Hematopoietic multipotent progenitor cell treated with erythropoietin and hydrocortisone succinate and interleukin-3 and kit ligand, for 4 days (in vitro differentiated cells): Measurements from ENCODE around the gene ZNF30.
"Not testable (repeated sequence)": the region's sequence is repeated elsewhere in the genome, so short reads cannot be mapped to it uniquely, and the experiment has no call there.

Source experiments
- DNase-seq: peaks from one replicate; pipeline ENCODE4 v3.0.0-alpha.2; 2015

Gene ZNF30

DNA sequence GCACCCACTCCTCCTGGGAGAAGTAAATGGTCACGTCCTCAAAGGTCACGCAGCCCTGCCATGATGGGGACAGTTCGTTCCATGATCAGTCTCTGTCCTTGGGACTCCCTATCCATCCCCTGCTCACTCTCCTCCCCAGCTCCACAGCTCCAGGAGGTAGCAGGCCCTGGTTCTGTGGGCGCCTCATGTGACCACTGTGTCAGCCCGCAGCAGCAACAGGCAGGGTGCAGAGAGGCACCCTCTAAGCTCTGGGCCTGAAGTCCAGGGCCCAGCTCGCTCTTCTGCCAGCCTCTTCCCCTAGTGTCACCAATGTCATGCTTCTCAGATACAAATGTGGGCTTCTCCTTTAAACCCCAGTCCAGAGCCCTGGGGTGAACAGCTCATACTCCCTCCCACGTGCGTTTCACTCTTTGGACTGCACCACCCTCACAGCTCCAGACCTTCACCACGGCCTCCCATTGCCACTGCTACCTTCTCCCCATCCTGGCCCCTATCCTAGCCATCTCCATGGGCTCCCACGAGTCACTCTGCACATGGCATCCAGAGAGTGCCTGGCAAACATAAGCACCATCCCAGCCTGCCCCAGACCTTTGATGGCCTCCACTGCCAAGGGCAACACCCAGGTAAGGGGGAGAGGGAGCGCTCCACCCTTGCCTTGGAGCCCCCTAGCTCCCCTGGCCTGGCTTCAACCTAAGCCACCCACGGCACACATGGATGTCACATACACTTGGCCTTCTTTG lies 34.4 kb downstream of the ZNF30 start:
- DNase-seq, result no peak

DNA sequence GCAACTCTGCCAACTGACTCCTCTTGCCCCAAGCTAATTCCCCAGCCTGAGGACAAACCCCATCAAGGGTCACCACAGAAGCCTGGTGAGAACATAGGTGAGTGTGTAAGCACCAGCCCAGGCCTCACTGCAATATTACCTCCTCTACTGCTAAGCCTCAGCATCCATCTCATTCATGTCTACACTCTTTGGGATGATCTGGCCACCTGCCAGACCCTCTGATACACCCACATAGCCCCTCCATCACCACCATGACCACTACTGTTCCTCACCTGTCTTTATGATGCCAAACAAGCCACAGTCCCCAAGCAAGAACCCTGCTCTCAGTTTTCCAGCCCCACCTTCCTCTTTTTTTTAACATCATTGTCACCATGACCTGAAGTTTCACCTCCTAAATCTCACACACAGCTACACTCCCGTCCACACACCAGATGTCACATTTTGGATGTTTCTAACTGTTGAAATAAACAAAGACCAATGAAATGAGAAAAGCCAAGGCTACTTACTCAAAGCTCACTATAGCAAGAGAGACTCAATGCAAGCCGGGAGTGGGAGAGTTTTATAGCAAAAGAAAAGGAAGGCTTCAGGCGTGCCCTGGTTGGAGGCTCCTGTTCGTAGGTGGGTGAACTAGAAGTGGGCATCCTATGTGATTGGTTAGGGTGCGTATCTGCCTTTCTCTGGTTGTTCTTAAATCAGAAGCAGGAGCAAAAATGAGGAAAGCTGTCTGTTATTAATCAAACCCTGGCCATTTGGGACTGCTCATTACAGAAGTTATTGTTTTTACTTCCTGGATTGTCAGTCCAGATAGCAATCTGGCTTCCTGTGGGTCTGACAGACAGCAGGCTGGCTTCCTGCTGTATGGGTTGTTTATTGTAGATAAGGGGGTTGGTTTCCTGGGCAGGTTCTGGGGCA lies 35.3 kb downstream of the ZNF30 start:
- DNase-seq, result peak; percentile 96

DNA sequence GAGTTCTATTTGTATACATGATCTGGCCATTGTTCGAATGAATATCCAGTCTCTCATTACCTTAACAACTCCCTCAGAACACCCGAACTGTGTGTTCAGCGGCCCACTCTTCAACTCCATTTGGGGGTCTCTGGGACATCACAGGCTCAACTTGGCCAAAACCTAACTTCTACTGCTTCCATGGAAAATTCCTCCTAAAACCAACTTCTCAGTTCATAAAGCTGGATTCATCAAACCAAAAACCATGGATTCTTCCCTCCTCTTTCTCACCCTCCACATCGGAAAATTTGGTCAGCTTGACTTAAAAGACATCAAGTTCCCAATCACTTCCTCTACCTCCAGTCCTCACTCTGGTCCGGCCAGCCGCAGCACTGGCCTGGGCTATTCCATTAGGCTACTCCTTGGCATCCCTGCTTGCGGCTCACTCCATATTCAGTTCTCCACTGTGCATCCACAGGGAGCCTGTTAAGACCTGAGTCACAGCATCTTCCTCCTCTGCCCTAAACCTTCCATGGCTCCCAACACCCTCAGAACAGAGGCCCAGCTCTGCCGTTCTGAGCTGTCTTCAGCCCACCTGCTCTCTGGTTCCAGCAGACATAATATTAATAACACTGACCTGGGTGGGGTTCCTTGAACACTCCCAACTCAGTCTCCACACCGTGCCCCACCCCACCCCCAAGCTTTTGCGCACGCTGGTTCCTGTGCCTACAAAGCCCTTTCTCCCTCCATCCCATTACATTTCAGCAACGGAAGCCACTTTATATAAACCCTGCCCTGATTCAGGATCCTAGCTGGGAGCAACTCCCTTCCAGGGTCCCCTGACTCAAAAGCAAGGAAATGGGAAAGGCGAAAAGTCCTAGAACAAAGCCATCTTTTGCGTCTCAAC lies 36.2 kb downstream of the ZNF30 start:
- DNase-seq, result peak; percentile 40

DNA sequence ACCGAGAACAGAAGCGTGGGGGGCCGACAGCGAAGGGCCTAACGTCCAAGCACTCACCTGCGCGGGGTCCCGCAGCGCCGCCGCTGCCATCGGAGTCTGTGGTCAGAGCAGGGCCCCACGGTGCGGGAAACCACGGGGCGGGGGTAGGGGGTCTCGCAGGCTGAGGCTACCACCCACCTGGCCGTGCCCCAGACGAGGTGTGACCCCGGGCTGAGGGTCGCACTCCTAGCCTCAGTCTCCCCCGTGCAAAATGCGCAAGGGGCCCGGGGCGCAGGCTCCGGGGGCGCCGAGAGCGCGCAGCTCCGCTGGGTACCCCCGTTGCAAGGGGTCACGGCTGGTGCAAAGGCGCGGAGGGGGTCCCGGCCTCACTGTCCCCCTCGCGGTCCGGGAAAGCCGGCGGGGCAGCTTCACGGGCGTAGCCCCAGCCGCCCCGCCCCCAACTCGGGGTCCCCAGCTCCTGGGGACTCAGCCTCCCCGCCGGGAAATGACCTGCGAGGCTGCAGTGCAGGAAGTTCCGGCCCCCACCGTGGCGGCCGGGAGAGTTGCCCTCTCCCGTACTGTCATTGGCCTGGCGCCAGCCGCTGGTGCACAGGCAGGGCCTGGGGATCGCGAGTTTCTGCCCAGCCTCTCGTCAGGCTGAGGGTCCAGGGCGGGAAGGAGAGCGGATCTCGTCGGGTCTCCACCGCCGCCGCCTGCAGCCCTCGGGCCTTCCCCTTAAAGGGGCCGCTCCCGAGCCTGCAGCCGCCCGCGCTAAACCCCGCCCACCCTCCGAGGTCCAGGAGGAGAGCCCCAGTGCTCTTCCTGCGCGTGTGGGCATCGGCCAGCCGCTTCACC lies 37.1 kb downstream of the ZNF30 start, which contains the start of gene ZNF792:
Gene ZNF792 (minus strand): TSS at position 657 of the 834 bp plus-strand sequence. CDS start 567 bp downstream, at position 90.
- DNase-seq, result peak; percentile 86

DNA sequence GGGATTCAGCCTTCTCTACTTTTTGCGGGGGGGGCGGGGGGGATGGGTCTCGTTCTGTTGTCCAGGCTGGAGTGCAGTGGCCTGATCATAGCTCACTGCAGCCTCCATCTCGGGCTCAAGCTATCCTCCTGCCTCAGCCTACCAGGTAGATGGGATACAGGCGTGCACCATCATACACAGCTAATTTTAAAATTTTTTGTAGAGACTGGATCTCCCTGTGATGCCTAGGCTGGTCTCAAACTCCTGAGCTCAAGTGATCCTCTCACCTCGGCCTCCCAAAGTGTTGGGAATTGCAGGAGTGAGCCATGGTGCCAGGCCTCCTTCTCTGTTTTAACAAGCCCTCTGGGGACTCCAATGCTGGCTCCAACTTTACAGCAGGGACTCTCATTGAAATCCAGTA lies 37.9 kb downstream of the ZNF30 start:
- DNase-seq, result no peak

DNA sequence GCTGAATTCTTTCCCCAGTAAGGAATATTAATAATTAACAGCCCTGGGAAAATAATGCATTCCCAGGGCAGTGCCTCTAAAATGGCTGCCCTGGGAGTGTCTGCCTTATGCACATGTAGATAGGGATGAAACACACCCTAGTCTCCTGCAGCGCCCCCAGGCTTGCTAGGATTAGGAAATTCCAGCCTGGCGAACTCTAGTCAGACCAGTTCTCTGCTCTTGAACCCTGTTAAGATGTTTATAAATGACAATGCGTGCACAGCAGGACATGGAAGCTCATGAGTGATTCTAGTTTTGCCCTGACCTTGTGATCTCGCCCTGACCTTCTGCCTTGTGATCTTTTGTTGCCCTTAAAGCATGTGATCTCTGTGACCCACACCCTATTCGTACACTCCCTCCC lies 38.8 kb downstream of the ZNF30 start:
- not testable (repeated sequence) for DNase-seq

DNA sequence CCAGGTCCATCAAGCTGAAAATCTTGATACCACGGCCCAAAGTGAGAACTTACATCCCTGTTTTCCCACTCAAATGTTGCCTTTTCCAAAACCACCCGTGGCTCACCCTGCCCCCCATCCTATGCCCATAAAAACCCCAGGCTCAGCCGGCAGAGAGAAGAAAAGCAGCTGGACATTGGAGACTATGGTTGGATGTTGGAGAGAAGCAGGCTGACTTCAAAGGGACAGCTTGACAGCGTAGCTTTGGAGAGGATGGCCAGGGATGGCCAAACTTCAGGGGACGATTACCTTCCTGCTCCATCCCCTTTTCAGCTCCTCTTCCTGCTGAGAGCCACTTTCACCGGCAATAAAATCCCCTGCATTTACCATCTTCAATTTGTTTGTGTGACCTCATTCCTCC lies 40.8 kb downstream of the ZNF30 start:
- no peak for DNase-seq

DNA sequence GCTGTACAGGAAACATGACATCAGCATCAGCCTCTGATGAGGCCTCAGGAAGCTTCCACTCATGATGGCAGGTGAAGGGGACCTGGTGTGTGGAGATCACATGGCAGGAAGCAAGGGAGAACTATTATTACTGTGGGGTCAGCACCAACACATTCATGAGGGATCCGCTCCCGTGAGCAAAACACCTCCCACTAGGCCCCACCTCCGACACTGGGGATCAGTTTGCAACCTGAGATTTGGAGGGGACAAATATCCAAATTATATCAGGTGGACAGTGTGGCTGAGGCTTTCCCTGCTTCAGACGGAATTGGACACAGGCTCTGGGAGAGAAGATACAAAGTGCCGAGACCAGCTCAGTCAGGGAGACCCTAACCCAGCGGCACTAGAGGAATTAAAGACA lies 43.0 kb downstream of the ZNF30 start:
- DNase-seq, result no peak

DNA sequence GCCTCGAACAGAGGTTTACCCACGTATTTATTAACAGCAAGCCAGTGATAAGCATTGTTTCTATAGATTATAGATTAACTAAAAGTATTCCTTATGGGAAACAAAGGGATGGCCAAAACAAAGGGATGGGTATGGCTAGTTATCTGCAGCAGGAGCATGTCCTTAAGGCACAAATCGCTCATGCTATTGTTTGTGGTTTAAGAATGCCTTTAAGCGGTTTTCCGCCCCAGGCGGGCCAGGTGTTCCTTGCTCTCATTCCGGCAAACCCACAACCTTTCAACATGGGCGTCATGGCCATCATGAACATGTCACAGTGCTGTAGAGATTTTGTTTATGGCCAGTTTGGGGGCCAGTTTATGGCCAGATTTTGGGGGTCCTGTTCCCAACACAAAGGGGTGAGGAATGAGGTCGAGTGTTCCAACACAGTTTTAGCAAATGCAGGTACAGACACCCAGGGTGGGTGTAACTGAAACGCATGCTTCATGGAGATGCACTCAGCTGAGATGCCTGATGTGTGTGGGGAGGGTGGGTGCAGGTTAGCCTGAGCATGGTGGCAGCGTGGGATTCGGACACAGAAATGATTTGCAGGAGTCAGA lies 43.6 kb downstream of the ZNF30 start:
- DNase-seq, result not testable (repeated sequence)

DNA sequence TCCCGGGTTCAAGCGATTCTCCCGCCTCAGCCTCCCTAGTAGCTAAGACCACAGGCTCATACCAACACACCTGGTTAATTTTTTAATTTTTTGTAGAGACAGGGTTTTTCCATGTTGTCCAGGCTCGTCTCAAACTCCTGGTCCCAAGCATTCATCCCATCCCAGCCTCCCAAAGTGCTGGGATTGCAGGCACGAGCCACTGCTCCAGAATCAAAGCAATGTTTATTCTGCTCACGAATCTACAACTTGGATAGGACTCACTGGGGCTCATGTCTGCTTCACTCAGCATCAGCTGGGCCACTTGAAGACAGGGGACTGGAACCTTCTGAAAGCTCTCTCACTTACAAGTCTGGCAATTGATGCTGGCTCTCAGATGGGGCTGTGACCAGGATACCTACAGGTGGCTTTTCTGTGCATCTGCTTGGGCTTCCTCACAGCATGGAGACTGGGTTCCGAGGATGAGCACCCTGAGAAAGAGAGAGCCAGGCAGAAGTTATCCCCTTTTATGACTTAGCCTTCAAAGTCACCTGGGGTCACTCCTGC lies 45.5 kb downstream of the ZNF30 start:
- no peak for DNase-seq

DNA sequence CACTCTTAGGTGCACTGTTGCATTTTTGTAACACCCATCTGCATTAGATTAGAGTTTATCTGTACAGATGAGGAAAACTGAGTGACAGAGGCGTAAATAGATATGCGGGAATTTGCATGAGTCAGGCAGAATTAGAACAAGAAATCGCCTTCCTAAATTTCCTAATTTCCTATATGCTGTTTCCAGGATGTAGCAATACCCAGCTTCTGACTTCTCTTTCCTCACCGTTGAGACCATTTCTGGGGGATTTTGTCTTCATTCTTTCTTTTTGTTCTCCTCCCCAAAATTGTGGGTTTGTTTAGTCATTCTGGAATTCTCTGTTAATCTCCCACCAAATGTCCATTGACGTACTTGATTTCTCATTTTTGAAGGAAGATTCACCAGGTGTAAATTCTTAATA lies 47.9 kb downstream of the ZNF30 start:
- DNase-seq, result no peak

DNA sequence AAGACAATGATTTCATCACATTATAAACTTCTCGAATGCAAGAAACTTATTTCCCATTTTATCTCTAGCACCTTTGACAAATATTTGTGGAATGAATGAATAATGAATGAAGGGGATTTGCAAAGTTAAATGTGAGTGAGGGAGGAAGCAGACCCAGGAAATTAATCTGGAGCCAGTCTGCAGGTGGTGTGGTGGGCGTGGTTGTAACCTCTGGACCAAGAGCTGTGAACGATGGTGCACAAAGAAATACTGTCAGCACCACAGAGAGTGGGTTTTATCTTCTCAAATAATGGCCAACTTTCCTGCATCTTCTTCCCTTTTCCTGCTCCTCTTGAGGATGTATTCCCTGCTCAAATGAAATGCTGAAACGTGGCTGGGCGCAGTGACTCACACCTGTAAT lies 48.4 kb downstream of the ZNF30 start:
- no peak for DNase-seq

DNA sequence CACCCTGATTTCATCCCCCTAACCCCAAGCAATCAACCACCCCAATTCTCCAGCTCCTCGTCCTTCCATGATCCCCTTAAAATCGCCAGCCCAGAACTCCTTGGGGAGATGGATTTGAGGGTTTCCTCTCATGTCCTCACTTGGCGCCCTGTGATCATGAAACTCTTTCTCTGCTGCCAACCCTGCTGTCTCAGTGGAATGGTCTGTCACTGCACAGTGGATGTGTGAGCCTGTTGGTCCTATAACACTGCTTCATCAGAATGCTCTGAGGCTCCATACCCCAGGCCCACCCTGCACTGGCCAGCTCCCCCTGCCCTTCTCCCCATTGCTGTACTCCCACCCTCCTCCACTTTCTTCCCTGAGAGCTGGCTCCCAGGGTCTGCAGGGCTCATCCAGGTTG lies 49.9 kb downstream of the ZNF30 start:
- DNase-seq, result no peak

DNA sequence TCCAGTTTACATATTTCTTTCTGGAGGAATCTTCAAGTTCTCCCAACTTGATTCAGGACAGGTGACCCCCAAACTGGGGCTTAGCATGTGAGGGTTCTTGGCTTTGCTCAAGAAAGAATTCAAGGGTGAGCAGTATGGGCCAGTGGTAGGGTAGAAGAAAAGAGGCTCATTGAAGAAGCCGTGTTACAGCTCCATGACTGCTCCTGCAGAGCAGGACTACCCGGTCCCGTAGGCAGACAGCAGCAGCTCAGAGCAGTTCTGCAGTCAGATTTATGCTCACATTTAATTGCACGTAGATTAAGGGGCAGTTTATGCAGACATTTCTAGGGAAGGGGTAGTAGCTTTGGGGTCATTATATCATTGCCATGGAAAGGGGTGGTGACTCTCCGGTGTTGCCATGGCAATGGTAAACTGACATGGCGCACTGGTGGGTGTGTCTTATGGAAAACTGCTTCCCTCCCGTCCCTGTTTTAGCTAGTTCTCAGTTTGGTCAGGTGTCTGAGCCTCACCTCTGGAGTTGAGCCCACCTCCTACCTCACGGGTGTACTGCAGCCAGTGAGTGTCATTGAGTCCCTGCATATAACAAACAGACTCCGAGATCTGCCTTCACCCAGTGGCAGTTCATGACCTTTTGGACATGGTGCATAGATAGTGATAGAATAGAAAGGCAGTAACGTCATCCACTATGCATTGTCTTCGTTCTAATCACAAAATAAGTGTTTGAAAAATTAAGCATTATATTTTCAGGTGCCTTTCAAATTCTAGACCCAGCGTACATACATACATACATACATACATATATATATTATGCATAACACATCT lies 53.3 kb downstream of the ZNF30 start:
- DNase-seq, result no peak

DNA sequence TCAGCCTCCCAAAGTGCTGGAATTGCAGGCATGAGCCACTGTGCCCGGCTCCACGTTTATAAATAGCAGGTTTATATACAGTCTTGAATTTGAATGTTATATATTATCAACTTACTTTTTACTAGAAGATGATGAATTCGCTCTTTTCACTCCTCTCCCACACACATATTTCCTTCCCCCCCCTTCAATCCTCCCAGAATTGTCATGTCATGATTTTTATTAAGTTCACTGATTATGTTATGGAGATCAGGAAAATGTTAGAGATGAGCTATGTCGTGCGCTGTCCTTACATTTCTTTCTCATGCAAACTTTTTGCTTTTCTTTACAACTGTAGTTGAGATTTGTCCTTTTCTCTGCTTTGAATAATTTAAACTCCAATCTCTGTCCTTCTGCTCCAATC lies 55.6 kb downstream of the ZNF30 start:
- DNase-seq, result no peak

DNA sequence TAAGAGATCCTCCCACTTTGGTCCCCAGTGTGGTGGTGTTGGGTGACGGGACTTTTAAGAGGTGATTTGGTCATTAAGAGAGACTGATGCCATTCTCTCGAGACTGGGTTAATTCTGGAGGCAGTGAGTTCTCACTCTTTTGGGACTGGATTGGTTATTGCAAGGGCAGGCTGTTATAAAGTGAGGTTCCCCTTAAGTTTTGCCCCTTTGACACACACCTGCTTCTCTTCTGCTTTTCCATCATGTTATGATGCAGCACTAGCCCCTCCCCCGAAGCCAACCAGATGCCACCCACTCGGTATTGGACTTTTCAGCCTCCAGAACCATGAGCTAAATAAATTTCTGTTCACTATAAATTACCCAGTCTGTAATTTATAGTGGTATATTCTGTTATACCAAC lies 57.1 kb downstream of the ZNF30 start:
- DNase-seq, result no peak

DNA sequence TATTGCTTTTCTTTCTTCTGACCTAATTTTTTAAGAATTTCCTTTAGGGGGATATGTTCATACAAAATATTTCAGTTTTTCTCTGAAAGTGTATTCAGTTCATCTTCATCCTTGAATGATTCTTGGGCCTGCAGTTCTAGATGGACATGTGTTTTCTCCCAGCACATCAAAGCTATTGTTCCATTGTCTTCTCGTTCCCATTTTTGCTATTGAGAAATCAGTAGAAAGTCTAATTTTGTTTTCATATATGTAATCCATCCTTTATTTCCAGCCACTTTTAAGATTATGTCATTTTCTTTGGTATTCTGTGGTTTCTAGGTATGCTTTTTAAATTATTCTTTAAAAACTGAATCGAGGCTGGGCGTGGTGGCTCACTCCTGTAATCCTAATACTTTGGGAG lies 57.6 kb downstream of the ZNF30 start:
- no peak for DNase-seq

DNA sequence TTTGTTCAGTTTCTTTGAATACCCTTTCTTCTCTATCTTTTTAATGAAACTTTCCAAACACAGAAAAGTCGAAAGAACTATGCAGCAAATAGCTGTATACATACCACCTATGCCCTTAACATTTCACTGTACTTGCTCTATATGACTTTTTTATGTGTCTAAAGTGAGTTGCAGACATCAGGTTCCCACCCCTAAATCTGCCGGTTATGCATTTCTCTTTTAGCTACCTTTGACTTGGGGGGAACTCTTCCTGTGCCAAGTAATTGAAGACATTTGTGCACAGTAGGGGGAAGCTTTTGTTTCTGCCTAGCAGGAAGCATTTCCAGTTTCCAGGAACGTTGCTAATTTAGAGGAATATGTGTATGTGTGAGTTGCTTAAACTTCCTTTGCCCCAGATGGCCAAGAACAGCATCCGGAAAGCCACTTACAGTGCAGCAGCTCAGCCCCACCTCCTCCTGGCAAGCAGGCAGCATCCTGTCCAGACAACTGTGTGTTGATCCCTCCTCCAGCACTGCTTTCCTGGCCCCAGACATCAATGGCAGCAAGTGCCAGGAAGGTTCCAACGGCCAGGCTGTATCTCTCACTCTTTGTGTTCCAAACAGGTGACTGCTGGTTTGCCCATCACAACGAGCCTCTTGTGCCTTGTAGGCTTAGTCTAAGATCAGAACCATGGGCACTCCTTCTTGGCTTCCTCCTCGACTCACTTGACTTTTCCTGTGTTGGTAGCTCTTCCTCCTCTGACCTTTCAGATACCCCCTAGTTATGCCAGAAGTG lies 58.7 kb downstream of the ZNF30 start:
- peak; percentile 33 for DNase-seq

DNA sequence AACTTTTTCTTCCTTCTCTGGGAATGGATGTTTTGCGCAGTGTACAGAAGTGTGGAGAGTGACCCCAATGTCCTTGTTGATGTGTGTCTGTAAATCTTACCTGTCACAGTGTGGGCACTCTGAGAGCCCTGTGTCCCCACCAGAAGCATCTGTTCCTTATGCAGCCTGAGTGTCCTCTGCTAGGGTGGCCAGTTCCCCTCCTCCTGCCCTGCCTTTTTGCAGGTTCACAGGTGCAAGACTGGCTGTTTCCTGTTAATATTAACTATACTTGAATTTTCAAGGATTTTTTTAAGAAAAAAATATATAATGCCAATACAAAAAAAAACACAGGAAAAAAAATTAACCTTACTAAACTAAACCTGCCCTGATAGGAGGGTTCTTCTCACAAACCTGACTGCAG lies 61.4 kb downstream of the ZNF30 start:
- DNase-seq, result no peak

DNA sequence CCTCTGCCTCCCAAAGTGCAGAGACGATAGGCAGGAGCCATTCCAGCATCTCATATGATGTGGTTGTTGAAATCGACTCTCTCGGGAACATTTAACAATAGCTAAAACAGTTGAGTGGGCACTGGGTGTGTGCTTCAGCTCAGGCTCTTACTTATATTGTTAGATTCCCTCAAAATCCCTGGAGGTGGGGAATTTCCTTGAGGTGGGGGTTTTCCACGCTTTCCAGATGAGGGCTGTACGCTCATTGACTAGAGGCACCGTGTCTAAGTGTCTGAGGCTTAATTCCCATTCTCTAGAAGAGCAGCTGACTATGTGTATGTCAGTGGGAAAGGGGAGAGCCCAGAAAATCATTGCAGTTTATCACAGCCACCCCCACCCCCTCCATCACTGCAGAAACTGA lies 62.6 kb downstream of the ZNF30 start:
- DNase-seq, result no peak
